Measurements from ENCODE around the gene CCDC88C.
A peak's percentile ranks its signal among the peaks of the same experiment; 100 is the strongest.
"Not testable (repeated sequence)": the region's sequence is repeated elsewhere in the genome, so short reads cannot be mapped to it uniquely, and the experiment has no call there.

The CCDC88C gene

GRCh38 chr14:91417120-91417982 lies at the start of gene CCDC88C:
Gene CCDC88C, minus strand, starts transcription at chr14:91417820. Its CDS starts 130 bp downstream, at chr14:91417690.
- DNase-seq = peak; percentile 14

DNA sequence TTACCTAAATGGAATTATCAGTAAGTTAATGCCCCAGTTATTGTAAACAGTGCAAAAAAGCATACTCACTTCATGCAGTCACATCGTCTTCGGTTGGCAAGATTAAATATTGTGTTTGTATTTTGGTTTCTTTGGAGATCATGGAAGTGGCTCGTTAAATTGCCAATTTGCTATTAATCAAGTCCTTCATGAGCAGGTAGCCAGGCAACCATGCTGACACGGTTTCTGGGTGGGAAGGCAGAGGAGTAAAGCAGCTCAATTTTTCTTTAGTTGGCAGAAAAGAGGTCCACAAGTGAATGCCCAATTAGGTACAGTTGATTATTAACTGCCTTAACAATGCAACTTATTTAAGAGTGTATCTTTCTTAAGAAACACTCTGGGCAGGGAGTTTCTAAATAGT lies 48.6 kb upstream of the CCDC88C start:
- no peak for DNase-seq

- no peak for DNase-seq
Observed at GRCh38 chr14:91464615-91465205, 47.1 kb upstream of the CCDC88C start.

GRCh38 chr14:91458612-91459011 lies 41.0 kb upstream of the CCDC88C start:
- no peak for DNase-seq

DNA sequence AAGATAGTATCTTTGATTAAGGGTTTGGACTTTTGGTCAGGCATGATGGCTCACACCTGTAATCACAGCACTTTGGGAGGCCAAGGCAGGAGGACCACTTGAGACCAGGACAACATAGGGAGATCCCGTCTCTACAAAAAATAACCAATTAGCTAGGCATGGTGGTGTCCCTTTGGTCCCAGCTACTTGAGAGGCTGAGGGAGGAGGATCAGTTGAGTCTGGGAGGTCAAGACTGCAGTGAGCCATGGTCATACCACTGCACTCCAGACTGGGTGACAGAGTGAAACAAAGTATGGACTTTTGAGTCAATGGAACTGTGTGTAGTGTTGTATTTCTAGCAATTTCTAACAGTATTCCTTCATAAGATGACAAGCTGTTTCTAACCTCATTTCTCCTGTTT lies 38.7 kb upstream of the CCDC88C start:
- DNase-seq = no peak

GRCh38 chr14:91454580-91454979 lies 37.0 kb upstream of the CCDC88C start:
- DNase-seq = no peak

DNA sequence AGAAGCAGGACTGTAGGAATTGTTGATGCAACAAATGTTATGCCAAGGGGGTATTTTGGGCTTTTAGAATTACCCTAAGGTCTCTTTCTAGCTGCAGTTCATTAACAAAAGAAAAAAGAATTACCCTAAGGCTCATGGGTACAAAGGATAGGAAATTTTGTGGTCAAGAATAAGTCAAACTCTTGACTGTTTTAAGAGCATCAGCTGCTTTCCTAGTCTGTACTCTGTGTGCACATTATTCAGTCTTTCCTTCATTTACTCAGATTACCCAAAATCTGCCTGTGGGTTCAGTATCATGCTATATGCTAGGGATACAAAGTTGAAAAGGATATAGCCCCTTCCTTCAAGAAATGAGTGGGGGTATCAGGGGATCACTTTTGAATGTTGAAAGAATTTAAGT lies 36.5 kb upstream of the CCDC88C start:
- DNase-seq = no peak

DNA sequence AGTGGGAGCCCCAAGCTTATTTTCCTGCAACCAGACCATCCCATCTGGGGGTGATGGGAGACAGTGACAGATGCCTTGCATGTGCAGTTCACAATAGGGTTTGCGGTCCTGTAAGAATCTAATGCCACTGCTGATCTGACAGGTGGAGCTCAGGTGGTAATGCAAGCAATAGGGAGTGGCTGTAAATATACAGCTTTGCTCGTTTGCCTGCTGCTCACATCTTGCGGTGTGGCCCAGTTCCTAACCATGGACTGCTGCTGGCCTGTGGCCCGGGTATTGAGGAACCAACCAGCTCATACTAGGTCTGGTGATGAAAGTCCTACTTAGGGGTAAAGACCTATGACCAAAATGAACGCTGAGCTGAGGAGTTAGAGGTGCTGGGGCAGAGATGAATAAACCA lies 36.1 kb upstream of the CCDC88C start:
- no peak for DNase-seq

- no peak for DNase-seq
Observed at GRCh38 chr14:91444335-91445020, 26.9 kb upstream of the CCDC88C start.

DNA sequence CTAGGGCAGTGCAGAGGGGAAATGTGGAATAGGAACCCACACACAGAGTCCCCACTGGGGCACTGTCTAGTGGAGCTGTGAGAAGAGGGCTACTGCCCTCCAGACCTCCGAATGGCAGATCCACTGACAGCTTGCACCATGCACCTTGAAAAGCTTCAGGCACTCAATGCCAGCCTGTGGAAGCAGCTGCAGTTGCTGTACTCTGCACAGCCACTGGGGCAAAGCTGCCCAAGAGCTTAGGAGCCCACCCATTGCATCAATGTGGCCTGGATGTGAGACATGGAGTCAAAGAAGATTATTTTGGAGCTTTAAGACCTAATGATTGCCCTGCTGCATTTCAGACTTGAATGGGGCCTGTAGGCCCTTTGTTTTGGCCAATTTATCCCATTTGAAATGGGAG lies 21.7 kb upstream of the CCDC88C start:
- no peak for DNase-seq

- no peak for DNase-seq
Observed at GRCh38 chr14:91438845-91439244, 21.2 kb upstream of the CCDC88C start.

- DNase-seq = not testable (repeated sequence)
Observed at GRCh38 chr14:91436266-91436665, 18.6 kb upstream of the CCDC88C start.

- DNase-seq = no peak
Observed at GRCh38 chr14:91429385-91429784, 11.8 kb upstream of the CCDC88C start.

GRCh38 chr14:91428931-91429330 lies 11.3 kb upstream of the CCDC88C start:
- DNase-seq = not testable (repeated sequence)

DNA sequence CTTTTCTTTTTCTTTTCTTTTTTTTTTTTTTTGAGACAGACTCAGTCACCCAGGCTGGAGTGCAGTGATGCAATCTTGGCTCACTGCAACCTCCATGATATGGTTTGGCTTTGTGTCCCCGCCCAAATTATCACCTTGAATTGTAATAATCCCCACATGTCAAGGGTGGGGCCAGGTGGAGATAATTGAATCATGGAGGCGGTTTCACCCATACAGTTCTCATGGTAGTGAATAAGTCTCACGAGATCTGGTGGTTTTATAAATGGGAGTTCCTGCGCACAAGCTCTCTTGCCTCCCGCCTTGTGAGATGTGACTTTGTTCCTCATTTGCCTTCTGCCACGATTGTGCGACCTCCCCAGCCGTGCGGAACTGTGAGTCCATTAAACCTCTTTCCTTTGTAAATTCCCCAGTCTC lies 7.9 kb upstream of the CCDC88C start:
- not testable (repeated sequence) for DNase-seq

- DNase-seq = no peak
Observed at GRCh38 chr14:91424813-91425530, 7.4 kb upstream of the CCDC88C start.

GRCh38 chr14:91420686-91421085 lies 3.1 kb upstream of the CCDC88C start:
- DNase-seq = no peak

- DNase-seq = no peak
Observed at GRCh38 chr14:91419451-91419850, 1.8 kb upstream of the CCDC88C start.

GRCh38 chr14:91419044-91419397 lies 1.4 kb upstream of the CCDC88C start:
- DNase-seq = no peak

DNA sequence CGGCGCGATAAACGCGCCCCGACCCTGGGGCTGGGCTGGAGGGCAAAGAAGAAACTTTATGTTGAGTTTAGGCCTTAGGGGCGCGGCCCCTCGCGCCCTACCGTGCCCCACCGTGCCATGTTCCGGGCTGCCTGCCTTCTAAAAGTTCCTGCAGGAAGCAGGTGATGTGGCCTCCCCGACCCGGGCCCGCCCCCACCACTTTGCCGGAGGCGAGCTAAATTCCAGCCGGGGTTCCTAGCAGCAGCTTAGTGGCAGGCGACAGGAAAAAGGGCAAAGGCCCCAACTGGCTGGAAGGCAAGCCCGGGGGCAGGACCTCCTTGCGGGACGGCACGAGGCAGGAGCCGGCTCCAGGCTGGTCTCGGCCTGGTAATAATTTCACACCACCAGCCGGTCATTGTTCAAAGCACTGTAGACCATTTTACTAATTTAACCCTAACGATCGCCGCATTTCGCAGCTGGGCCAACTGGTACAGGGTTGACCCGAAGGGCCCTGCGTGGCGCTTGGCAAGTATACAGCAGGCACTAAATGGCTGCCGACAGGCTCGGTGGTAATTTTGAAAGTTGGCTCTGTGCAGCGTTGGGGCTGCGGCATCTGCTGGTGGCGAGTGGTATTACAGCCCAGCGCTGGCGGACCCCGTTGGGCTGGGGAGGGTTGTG lies 895 bp upstream of the CCDC88C start:
- peak; percentile 44 for DNase-seq

DNA sequence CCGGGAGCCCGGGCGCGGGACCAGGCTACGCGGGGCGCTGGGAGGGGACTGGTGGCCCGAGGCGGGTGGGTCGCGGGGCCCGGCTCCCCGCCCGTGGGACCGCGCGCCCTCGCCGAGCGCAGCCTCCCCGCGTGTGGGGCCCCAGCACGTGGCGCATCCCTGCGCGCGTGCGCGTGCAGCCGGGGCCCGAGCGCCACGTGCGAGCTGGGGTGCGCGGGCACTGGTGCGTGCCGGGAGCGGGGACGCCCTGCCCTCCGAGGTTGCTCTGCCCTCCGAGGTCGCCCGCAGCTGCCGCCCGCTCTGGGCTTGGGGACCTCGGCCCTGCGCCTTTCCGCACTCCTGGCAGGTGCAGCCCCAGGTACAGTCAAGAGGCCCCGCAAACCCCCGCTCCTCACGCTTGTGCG lies 365 bp upstream of the CCDC88C start:
- no peak for DNase-seq

DNA sequence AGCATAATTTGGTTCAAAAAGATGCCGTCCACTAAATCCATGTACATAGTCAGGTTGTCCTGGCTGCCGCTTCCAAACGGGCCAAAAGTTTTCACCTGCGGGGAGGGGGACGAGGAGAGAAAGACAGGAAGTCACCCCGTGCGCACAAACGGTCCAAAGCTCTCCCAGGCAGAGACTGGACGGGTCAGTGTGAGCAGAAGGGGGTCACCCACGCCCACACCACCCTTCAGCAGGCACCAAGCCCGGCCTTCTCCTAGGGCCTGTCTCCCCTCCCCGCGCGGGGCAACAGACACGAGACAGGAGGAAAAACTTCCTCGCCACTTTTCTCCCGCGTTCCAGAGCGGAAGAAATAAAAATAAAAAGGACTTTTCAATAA lies 888 bp downstream of the CCDC88C start:
- no peak for DNase-seq
